ENCODE measurements around the gene NIPSNAP2. TPM values are rescaled to one million over a fixed set of nuclear protein-coding genes. Genes with fewer than 3 reads are reported as not detected.
A peak's percentile ranks its signal among the peaks of the same experiment; 100 is the strongest.
"Not testable (repeated sequence)": the region's sequence is repeated elsewhere in the genome, so short reads cannot be mapped to it uniquely, and the experiment has no call there.

Gene NIPSNAP2
- polyA plus RNA-seq = 43.7 TPM

DNA sequence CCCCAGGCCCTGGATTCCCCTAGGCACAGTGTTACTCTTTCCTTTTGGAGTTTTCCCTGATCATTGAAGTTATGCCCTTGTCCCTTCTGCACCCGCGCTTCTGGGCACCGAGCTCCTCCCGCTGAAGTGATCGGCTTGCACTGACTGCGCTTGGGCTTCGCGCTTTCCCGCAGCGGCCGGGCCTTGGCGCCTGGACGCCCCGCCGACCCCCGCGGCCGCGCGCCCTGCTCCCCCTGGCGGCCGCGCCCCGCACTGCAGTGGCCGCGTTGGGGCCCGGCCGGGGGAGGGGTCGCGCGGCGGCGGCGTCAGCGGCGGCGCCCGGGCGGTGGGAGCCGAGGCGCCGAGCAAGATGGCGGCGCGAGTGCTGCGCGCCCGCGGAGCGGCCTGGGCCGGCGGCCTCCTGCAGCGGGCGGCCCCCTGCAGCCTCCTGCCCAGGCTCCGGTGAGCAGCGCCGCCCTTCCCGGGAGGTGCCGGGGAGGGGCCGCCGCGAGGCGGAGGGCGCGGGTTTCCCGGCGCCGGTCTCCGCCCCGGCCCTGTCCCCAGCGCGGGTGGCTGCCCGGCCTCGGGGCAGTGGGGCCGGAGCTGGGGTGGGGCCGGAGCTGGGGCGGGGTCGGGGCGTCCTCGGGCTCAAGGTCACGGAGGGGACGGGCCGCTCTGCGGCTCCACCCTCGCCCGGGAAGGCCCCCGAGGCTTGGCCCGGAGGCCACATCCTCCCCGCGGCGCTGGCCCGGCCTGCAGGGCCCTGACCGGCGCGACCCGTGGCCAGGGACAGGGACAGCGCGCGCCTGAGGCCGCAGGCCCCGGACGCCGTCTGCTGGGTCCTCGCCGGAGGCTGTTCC lies at the start of gene NIPSNAP2:
Gene NIPSNAP2, plus strand, starts transcription at position 325 of the 839 bp plus-strand sequence. Its CDS starts 25 bp downstream, at position 350.
- Mint-ChIP-seq H3K9me3 (no peaks in the 10 kb centered on the region), H3K4me3 (peak within 1 kb of the TSS; percentile 85 to 94 (median 88)), H3K4me1 (peaks cover 15 to 22% (median 20%) of the 10 kb centered on the region in 3 donors), H3K27me3 (no peaks in the 10 kb centered on the region), H3K27ac (peak within 1 kb of the TSS; percentile 83 to 87 (median 85)), H3K36me3 (peaks cover 3% of the 10 kb centered on the region)

DNA sequence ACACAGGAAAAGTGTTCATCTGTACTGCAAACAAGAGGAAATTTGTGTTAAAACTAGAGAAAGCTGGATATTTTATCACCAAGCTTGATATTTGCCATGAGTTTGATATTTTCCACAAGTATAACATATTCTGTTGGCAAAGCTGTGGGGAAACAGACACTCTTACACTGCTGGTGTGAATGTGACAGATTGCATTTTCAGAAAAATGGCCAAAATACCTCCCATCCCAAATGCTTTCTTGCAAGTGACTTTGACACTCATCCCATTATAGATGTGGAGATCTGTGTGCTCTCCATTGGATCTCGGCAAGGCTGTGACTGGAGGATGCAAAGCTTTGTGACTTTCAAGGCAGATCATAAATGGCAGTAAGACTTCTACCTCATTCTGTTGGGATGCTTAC lies 46.6 kb upstream of the NIPSNAP2 start:
- H3K9me3 Mint-ChIP-seq = peaks cover 0 to 2% (median 0%) of the 10 kb centered on the region in 3 donors
- no peak overlapping the region for H3K4me3 Mint-ChIP-seq
- H3K4me1 Mint-ChIP-seq = no peaks in the 10 kb centered on the region
- no peak overlapping the region for H3K27ac Mint-ChIP-seq
- H3K36me3 Mint-ChIP-seq = peaks cover 10% of the 10 kb centered on the region
- H3K27me3 Mint-ChIP-seq = no peaks in the 10 kb centered on the region

DNA sequence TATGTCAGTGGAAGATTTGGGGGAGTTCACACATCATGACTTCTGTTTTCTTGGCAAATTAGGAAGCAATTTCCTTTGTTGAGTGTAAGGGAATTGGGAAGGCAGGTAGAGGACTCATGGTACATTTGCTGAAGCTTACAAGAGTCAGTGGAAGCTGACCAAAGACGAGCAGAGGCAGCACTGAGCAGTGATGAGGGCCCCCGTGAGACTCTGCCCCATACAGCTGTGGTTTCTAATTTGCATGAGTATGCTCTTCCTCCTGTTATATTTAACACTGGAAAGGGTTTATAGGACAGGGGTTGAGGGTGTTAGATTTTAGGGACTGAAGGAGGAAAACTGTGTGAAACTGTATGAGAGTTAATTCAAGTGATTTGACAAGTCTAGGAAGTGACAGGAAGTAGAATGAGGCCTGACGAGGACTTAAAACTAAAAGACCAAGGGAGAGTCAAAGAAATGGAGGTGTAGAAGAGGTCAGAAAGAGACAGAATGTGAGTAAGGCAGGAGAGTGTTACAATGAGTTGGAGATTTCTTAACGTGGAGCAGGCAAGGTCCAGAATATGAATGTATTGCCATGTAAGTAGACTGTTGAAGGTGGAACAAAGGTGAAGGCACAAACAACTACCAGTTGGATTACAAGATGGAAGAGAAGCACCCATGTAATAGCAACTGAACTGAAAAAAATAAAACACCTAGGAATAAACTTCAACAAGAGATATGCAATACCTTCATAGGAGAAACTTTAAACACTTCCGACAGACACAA lies 36.2 kb upstream of the NIPSNAP2 start:
- Mint-ChIP-seq H3K27me3 (no peaks in the 10 kb centered on the region), H3K27ac (no peak overlapping the region), H3K36me3 (no peaks in the 10 kb centered on the region), H3K4me3 (no peak overlapping the region), H3K9me3 (no peaks in the 10 kb centered on the region), H3K4me1 (peaks cover 0 to 12% (median 8%) of the 10 kb centered on the region in 3 donors)

DNA sequence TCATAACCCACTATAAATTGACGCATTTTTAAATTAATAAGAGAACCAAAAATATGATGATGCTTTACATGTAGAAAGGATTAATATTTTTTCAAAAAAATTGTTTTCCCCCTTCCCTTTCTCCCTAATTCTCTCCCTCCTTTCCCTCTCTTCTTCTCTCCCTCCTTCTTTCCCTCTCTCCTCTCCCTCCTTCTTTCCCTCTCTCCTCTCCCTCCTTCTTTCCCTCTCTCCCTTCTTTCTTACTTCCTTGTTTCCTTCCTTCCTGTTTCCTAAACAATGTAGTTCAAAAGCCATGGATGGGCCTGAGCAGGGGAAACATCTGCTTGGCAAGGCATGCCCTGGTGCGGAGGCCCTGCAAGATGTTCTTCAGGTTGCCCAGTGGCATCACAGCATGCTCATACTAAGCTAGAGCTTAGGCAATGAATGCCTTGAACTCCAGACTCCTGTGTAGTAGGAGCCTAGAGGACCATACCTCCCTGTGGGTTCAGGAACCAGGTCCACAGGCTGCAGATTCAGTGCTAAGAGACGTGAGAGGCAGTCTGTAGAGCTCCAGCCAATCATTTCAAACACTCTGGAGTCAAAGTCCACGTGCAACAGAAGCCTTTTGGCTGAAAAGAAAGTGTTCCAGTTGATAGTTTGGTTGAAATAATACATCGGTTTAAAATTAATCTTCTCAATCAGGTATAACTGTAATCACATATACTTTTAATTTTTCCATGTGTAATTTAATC lies 32.8 kb upstream of the NIPSNAP2 start:
- H3K4me3 Mint-ChIP-seq = no peak overlapping the region
- H3K9me3 Mint-ChIP-seq = peaks cover 2 to 6% (median 4%) of the 10 kb centered on the region in 3 donors
- H3K27me3 Mint-ChIP-seq = no peaks in the 10 kb centered on the region
- H3K27ac Mint-ChIP-seq = no peak overlapping the region
- no peaks in the 10 kb centered on the region for H3K36me3 Mint-ChIP-seq
- peaks cover 0 to 12% (median 8%) of the 10 kb centered on the region in 3 donors for H3K4me1 Mint-ChIP-seq

DNA sequence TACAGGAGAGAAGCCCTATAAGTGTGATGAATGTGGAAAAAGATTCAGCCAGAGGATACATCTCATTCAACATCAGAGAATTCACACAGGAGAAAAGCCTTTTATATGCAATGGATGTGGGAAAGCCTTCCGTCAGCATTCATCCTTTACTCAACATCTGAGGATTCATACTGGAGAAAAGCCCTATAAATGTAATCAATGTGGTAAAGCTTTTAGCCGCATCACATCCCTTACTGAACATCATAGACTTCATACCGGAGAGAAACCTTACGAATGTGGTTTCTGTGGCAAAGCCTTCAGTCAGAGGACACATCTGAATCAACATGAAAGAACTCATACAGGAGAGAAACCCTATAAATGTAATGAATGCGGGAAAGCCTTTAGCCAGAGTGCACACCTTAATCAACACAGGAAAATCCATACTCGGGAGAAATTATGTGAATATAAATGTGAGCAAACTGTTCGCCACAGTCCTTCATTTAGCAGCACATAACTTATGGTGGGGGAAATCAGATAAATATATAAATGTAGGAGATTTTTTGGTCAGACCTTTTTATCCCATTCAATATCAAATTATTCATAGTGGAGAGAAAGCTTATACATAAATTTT lies 24.8 kb upstream of the NIPSNAP2 start:
- Mint-ChIP-seq H3K36me3 (peaks cover 4% of the 10 kb centered on the region), H3K4me1 (no peaks in the 10 kb centered on the region), H3K27me3 (no peaks in the 10 kb centered on the region), H3K9me3 (peaks cover 8 to 34% (median 27%) of the 10 kb centered on the region in 3 donors), H3K4me3 (peak overlapping the region in 2 of 4 donors; percentile 12 to 17), H3K27ac (no peak overlapping the region)

DNA sequence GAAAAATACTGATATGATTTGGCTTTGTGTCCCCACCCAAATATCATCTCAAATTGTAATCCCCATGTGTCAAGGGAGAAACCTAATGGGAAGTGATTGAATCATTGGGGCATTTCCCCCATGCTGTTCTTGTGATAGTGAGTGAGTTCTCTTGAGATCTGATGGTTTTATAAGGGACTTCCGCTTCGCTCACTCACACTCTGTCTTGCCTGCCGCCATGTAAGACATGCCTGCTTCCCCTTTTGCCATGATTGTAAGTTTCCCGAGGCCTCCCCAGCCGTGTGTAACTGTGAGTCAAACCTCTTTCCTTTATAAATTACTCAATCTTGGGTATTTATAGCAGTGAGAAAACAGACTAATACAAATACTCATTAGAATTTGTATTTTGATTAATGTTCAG lies 17.8 kb upstream of the NIPSNAP2 start:
- Mint-ChIP-seq H3K4me1 (peaks cover under 1 to 3% (median 1%) of the 10 kb centered on the region in 3 donors), H3K4me3 (no peak overlapping the region), H3K36me3 (peaks cover 4% of the 10 kb centered on the region), H3K27ac (no peak overlapping the region), H3K9me3 (peaks cover 2 to 11% (median 10%) of the 10 kb centered on the region in 3 donors), H3K27me3 (no peaks in the 10 kb centered on the region)

DNA sequence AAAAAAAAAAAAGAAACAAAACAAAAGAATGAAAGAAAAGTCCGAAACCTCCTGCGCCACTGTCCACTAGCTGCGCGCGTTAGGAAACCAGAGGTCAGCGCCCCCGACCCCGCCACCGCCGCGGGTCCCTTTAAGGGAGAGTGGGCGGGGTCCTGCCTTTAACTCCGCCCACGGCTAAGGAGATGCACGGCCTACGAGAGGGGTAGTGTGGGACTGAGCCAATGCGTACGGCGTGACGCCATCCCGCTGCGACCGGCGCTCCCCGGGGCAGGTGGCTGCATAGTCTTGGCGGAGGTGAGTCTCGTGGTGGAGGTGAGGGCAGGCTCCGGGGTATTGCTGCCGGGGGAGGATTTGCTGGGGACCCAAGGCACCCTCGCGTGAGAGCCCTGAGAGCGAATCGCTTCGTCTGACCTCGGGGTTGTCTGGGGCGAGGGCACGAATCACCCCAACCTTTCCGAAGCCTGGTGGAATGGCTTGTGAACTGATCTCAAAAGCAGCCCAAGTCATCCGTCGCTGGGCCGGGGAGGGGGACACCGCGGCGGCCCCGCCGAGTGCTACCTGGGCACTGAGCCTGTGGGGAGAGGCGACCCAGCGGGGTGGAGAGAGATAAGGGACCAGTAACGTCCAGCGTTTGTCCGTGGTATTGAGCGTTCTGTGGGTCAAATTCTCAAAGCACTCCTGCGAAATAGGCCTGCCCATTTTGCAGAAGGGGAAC lies 12.6 kb upstream of the NIPSNAP2 start, which contains the start of gene MRPS17:
Gene MRPS17, plus strand, starts transcription at position 241 of the 715 bp plus-strand sequence. CDS start 1,319 bp downstream, outside the sequence.
- H3K4me3 Mint-ChIP-seq = peak within 1 kb of the TSS; percentile 85 to 98 (median 94)
- peak within 1 kb of the TSS; percentile 77 to 98 (median 96) for H3K27ac Mint-ChIP-seq
- peaks cover 5 to 15% (median 11%) of the 10 kb centered on the region in 3 donors for H3K4me1 Mint-ChIP-seq
- H3K27me3 Mint-ChIP-seq = no peaks in the 10 kb centered on the region
- peaks cover 0 to 2% (median 0%) of the 10 kb centered on the region in 3 donors for H3K9me3 Mint-ChIP-seq
- peaks cover 4% of the 10 kb centered on the region for H3K36me3 Mint-ChIP-seq

DNA sequence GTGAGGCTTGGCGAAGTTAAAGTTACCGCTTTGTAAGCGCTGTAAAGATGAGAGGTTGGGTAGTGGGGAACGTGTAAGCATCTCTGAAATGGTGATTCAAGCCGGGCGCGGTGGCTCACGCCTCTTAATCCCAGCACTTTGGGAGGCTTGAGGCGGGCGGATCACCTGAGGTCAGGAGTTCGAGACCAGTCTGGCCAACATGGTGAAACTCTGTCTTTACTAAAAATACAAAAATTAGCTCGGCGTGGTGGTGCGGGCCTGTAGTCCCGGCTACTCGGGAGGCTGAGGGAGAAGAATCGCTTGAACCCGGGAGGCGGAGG lies 12.1 kb upstream of the NIPSNAP2 start:
- H3K36me3 Mint-ChIP-seq, H3K9me3 Mint-ChIP-seq, H3K27me3 Mint-ChIP-seq: not testable (repeated sequence)
- Mint-ChIP-seq H3K27ac (peak overlapping the region; percentile 77 to 98 (median 96)), H3K4me1 (peaks cover 5 to 15% (median 11%) of the 10 kb centered on the region in 3 donors), H3K4me3 (peak overlapping the region; percentile 85 to 98 (median 94))

DNA sequence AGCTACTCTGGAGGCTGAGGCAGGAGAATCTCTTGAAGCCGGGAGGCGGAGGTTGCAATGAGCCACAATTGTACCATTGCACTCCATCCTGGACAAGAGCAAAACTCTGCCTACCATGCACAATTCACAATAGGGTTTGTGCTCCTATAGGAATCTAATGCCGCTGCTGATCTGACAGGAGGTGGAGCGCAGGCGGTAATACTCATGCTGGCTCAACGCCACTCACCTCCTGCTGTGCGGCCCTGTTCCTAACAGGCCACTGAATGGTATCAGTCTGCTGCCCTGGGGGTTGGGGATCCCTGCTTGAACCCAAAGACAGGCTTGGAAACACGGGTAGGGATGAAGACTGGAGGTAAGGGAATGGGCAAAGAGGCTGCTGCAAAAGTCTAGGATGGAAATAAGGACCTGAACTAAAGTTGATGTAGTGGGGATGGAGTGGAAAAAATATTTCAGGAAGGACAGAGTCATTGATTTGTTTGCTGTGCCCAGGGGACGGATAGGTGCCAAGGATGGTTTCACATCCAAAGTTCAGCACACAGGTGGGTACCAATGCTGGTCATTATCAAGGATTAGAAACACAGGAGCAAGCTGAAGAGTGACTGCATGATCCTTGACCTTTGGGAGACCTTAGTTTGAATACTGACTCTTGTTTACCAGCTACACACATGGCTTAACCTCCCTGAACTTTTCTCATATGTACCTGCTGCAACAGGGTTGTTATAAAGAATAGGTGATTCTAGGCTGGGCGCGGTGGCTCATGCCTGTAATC lies 10.5 kb upstream of the NIPSNAP2 start:
- Mint-ChIP-seq H3K4me3 (peak overlapping the region; percentile 47 to 96 (median 75)), H3K27ac (peak overlapping the region in 1 of 3 donors; percentile 49), H3K36me3 (peaks cover 4% of the 10 kb centered on the region), H3K27me3 (no peaks in the 10 kb centered on the region), H3K4me1 (peaks cover 5 to 15% (median 11%) of the 10 kb centered on the region in 3 donors), H3K9me3 (peaks cover 0 to 2% (median 0%) of the 10 kb centered on the region in 3 donors)

DNA sequence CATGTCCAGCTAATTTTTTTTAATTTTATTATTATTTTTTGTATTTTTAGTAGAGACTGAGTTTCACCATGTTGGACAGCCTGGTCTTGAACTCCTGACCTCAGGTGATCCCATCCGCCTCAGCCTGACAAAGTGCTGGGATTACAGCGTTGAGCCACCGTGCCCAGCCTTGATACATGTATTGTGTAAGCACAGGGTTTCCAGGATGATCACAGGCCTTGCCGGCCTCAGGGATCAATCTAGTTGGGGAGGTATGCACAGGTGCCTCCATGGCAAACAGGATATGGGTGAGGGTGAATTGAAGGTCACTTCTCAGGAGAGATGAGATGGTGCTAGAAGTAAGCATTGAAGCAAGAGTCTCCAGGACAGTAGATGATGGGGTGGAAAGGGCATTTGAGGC lies 7.2 kb upstream of the NIPSNAP2 start:
- Mint-ChIP-seq H3K9me3 (no peaks in the 10 kb centered on the region), H3K27ac (no peak overlapping the region), H3K36me3 (peaks cover 4% of the 10 kb centered on the region), H3K4me3 (peak overlapping the region in 1 of 4 donors; percentile 14), H3K4me1 (peaks cover 0 to 9% (median 7%) of the 10 kb centered on the region in 3 donors), H3K27me3 (no peaks in the 10 kb centered on the region)

DNA sequence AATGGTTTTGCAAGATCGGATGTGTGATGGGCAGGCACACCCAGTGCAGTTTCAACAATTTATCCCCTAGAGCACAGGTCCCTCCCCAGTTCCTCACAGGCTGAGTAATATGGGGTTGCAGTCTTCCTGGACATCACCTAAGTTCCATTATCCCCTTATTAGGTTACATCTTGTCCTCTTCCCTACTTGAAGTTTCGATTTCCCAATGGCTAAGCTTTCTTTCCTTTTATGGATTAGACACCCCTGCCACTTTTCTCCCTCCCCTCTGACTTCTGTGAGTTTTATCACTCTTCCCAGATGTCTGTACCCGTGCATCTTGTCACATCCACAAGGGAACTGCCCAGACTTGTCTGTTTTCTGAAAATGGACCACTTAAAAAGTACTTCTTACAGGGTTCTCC lies 2.4 kb upstream of the NIPSNAP2 start:
- peak overlapping the region in 2 of 3 donors; percentile 65 to 88 for H3K27ac Mint-ChIP-seq
- H3K9me3 Mint-ChIP-seq = no peaks in the 10 kb centered on the region
- peaks cover under 1% of the 10 kb centered on the region for H3K36me3 Mint-ChIP-seq
- H3K27me3 Mint-ChIP-seq = no peaks in the 10 kb centered on the region
- H3K4me3 Mint-ChIP-seq = peak overlapping the region in 2 of 4 donors; percentile 18 to 57
- H3K4me1 Mint-ChIP-seq = peaks cover 7 to 13% (median 12%) of the 10 kb centered on the region in 3 donors

DNA sequence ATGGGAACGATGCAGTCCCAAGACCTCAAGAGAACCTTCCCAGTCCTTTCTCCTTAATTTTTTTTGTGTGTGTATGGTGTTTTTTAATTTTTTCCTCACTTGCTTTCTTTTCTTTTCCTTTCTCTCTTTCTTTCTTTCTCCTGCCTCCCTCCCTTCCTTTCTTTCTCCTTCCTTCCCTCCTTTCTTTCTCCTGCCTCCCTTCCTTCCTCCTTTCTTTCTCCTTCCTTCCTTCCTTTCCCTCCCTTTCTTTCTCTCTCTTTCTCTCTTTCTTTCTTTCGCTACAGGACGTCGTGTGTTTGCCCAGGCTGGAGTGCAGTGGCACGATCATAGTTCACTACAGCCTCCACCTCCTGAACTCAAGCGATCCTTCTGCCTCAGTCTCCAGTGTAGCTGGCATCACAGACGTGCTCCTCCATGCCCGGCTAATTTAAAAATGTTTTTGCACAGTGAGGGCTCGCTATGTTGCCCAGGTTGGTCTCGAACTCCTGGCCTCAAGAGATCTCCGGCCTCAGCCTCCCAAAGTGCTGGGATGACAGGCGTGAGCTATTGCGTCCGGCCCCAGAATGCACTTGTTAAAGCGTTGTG lies 709 bp upstream of the NIPSNAP2 start:
- H3K4me3 Mint-ChIP-seq = peak overlapping the region; percentile 78 to 85 (median 79)
- peaks cover 1% of the 10 kb centered on the region for H3K36me3 Mint-ChIP-seq
- peaks cover 15 to 18% (median 17%) of the 10 kb centered on the region in 3 donors for H3K4me1 Mint-ChIP-seq
- peak overlapping the region; percentile 67 to 77 (median 67) for H3K27ac Mint-ChIP-seq
- no peaks in the 10 kb centered on the region for H3K9me3 Mint-ChIP-seq
- H3K27me3 Mint-ChIP-seq = no peaks in the 10 kb centered on the region

DNA sequence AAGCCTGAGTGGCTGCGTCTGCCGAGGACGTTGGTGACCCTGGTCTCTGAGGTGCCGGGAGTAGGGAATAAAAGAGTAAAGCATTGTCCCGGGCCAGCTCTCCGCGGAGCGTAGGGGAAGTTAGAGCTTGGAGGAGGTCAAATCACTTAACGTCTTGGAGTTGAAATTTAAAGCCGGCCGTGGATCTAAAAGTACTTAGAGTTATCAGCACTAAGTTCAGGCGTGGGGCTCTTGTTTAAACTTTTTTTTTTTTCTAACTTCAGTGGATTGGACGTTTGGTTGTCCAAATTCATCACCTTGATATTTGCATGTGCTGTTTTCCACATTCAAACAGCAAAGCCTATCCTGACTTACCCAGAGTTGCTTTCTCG lies 700 bp downstream of the NIPSNAP2 start:
- H3K36me3 Mint-ChIP-seq = peaks cover 5% of the 10 kb centered on the region
- peak overlapping the region; percentile 85 to 94 (median 88) for H3K4me3 Mint-ChIP-seq
- no peaks in the 10 kb centered on the region for H3K27me3 Mint-ChIP-seq
- H3K9me3 Mint-ChIP-seq = no peaks in the 10 kb centered on the region
- peak overlapping the region; percentile 83 to 87 (median 85) for H3K27ac Mint-ChIP-seq
- peaks cover 15 to 24% (median 20%) of the 10 kb centered on the region in 3 donors for H3K4me1 Mint-ChIP-seq
